ENCODE results near the gene CDHR4.

DNA sequence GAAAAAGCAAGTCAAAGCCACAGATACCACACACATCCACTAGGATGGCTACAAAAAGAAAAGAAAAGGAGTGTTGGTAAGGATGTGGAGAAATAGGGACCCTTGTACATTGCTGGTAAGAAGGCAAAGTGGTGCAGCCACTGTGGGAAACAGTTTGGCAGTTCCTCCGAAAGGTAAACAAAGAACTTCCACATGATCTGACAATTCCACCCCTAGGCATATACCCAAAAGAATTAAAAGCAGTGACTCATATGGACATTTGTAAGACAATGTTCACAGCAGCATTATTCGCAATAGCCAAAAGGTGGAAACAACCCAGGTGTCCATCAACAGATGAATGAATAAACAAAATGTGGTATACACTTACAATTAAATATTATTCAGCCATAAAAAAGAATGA lies 53.7 kb downstream of the CDHR4 start:
- no peak for TF ChIP-seq POLR2A (IDR thresholded peaks at IDR 0.05)
- TF ChIP-seq POLR2AphosphoS5 (IDR thresholded peaks at IDR 0.05; ENCODE audit: insufficient read depth in 1 of 2, low read depth in 1 of 2) = no peak

Measured in vagina (tissue), 2 donors.